ENCODE results near the gene CELF3. TPM values are rescaled to one million over a fixed set of nuclear protein-coding genes. Genes with fewer than 3 reads are reported as not detected.
"Not testable (repeated sequence)": the region's sequence is repeated elsewhere in the genome, so short reads cannot be mapped to it uniquely, and the experiment has no call there.

The CELF3 gene
- total RNA-seq (2014; rRNA removed; shearing (Covaris generic)) = not detected in 2 replicates

- peak; percentile 99 for DNase-seq (ENCODE audit: low spot score)
- in situ Hi-C loops (cut with HindIII; ENCODE audit: low sequenced_read_pairs) = no loop called here
Measured at GRCh38 chr1:151716771-151717631, at the start of gene CELF3. TSS of gene CELF3 (minus strand) at chr1:151716803. CDS start at chr1:151716020, 783 bp downstream.

GRCh38 chr1:151763990-151764389 is 47.4 kb upstream of the CELF3 start:
- peak; percentile 22 for DNase-seq (ENCODE audit: low spot score)
- in situ Hi-C loops (cut with HindIII; ENCODE audit: low sequenced_read_pairs) = no loop called here

DNA sequence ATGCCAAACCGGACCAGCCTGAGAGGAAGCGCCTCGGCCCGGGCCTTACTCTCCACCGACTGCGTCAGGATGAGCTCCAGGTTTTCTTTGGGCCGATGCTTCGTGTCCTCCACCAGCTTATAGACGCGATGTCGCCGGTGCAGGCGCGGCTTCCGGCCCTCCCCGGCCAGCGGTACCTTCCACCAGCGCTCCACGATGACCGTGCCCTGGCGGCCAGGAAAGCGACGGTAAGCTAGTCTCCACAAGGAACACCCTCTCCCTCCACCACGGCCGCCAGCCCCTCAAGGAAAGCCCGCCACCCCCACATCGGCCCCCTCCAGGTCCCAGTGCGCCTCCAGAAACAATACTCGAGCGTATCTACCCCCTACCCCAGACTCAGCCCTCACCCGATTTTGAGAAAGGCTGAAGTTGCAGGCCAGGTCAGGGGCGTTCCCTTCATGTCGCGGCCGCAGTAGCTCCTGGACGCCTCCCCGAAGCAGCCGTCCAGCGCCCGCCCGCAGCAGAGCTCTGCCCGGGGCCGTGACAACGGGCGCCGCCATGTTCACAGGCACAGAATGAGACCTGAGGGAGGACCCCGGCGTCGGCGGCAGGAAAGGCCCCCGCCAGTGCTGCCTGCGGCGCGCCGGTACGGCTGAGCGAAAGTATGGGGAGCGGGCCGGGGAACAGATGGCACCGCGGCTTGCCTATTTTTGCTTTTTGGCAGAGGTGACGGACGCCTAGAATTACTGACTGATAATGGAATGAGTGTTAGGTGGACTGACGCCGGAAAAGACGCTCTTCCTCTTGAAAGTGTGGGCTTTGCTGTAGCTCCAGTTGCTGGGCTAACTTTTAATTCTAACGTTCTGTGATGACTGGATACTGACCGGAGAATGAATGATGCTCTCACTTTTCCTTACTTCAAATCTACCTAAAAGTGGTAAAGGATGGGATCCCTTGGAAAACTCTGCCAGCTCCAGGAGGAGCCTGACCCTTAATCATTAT is 46.6 kb upstream of the CELF3 start, which contains the start of gene MRPL9:
Gene MRPL9 (minus strand): TSS at position 556 of the 981 bp plus-strand sequence. CDS start 17 bp downstream, at position 539.
- peak; percentile 89 for DNase-seq (ENCODE audit: low spot score)
- in situ Hi-C loops (cut with HindIII; ENCODE audit: low sequenced_read_pairs) = no loop called here

DNA sequence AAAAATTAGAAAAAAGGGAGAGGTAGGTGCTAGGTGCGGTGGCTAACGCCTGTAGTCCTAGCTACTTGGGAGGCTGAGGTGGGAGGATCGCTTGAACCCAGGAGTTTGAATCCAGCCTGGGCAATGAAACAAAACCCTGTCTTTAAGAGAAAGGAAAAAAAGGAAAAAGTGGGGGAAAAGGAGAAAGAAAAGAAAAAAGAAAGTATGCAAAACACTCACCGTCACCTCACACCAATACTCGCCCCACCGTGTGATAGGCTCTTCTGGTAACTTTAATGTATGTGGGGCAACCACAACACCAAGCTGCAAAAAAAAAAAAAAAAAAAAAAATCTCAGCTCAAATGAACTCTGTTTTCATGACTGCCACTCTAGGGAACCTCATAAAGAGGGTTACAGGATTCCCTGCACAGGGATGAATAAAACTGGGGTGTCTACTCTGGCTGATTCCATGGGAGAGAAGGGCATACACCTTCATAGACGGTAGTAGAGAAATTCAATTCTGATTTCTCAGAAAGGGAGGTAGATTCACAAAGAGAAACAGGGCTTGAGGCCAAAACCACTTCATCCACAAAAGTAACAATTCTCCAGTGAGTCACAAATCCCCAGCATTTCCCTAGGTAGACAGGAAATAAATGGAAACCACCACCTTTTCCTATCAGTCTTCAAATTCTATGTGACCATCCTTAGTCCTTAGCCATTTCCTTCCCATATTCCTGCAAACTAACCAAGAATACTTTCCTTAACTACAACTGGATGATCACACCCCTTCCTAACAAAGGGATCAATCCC is 44.2 kb upstream of the CELF3 start:
- in situ Hi-C loops (cut with HindIII; ENCODE audit: low sequenced_read_pairs) = no loop called here
- no peak for DNase-seq (ENCODE audit: low spot score)

GRCh38 chr1:151759241-151759640 is 42.6 kb upstream of the CELF3 start:
- no peak for DNase-seq (ENCODE audit: low spot score)
- in situ Hi-C loops (cut with HindIII; ENCODE audit: low sequenced_read_pairs) = no loop called here

- no peak for DNase-seq (ENCODE audit: low spot score)
- in situ Hi-C loops (cut with HindIII; ENCODE audit: low sequenced_read_pairs) = no loop called here
Measured at GRCh38 chr1:151756291-151756690, 39.7 kb upstream of the CELF3 start.

DNA sequence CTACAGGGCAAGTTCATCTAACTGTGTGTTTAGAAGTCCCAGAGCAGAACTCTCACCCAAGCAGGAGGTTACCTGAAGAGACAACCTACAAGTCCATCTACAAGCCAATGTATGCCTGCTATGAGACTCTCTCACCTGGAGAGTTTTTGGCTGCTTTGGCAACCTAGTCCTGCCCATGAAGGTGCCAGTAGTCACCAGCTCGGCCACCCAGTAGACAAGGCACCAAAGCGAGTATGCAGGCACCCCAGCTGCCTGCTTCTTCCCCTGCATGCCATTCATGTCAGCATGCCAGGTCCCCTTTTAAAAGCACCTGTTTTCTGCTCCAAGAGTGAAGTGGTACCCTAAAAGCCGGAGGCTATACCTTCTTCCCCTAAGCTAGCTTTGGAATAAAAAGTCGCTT is 24.9 kb upstream of the CELF3 start:
- DNase-seq (ENCODE audit: low spot score) = no peak
- in situ Hi-C loops (cut with HindIII; ENCODE audit: low sequenced_read_pairs) = no loop called here

GRCh38 chr1:151739590-151740355 is 23.2 kb upstream of the CELF3 start:
- DNase-seq (ENCODE audit: low spot score) = no peak
- in situ Hi-C loops (cut with HindIII; ENCODE audit: low sequenced_read_pairs) = no loop called here

DNA sequence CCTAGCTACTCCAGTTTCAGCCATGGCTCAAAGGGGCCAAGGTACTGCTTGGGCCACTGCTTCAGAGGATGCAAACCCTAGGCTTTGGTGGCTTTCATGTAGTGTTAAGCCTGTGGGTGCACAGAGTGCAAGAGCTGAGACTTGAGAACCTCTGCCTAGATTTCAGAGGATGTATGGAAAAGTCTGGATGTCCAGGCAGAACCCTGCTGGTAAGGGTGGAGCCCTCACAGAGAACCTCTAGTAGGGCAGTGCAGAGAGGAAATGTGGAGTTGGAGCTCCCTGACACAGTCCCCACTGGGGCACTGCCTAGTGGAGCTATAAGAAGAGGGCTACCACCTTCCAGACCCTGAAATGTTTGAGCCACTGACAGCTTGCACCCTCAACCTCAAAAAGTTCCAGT is 20.9 kb upstream of the CELF3 start:
- in situ Hi-C loops (cut with HindIII; ENCODE audit: low sequenced_read_pairs) = no loop called here
- DNase-seq (ENCODE audit: low spot score) = no peak

GRCh38 chr1:151737026-151737425 is 20.4 kb upstream of the CELF3 start:
- in situ Hi-C loops (cut with HindIII; ENCODE audit: low sequenced_read_pairs) = no loop called here
- no peak for DNase-seq (ENCODE audit: low spot score)

GRCh38 chr1:151733995-151734394 is 17.4 kb upstream of the CELF3 start:
- DNase-seq (ENCODE audit: low spot score); in situ Hi-C loops (cut with HindIII; ENCODE audit: low sequenced_read_pairs): not testable (repeated sequence)

DNA sequence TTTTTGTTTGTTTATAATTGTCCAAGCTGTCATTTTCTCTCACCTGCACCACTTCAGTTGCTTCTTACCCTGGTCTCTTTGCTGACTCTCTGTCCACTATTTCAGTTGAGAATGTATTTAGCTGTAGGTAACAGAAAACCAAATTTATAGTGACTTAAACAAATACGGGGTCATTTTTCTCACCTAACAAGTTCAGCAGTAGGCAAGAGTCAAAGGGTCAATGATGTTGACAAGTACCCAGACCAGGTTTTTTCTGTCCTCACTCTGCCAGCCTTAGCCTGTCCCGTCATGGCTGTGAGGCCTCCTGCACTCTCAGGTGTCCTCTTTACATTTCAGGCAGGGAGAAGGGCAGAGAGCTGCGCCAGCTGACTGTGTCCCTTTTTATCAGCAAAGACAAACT is 16.5 kb upstream of the CELF3 start:
- DNase-seq (ENCODE audit: low spot score) = no peak
- in situ Hi-C loops (cut with HindIII; ENCODE audit: low sequenced_read_pairs) = no loop called here

DNA sequence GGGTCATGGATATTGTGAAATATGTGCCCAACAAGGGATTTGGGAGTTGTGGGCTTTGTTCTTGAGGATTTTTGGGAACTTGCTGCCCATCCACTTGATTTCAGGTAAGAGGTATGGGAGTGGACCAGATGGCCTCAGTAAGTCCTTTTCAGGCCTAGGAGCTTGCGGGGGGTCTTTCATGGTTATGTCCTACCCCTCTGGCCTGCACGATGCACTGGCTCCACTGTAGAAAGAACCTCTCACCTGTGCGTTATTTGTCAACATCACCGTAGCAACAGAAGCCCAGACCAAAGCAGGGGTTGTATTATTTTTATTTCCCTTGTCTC is 13.3 kb upstream of the CELF3 start:
- in situ Hi-C loops (cut with HindIII; ENCODE audit: low sequenced_read_pairs) = no loop called here
- peak; percentile 8 for DNase-seq (ENCODE audit: low spot score)

DNA sequence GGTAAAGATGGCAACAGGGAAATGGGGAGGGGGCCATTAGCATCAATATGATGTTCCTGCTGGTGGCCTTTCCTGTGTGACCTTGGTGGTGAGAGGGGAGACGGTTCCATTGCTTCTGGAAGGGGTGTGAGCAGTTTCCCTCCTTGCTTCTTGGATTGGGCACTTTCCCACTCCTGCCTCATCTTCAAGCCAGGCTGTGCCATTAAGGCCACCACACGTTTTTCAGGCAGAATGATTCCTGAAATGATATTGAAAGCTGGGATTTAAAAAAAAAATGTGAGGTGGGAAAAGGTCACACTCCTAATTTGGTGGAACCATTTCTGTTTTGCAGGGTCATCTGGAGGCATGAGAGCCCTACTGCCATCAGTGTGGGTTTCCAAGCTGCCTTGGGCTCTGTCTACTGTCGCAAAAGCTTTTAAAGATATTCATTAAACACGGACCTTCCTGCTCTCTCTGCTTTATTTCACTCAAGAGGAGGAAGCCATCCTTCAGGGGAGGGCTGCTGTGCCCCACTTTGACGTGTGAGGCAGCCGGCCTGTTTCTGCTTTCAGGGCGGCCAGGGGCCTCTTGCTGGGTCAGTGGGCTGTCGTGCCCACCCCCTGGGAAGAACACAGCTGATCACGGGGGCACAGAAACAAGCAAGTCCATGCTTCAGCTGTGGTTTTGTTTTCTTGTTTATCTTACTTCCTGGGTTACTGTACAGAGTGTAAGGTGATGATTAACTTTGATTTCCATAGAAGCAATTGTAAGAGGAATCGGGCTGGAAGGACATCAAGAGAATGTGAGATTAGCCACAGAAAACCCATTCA is 12.8 kb upstream of the CELF3 start:
- in situ Hi-C loops (cut with HindIII; ENCODE audit: low sequenced_read_pairs) = no loop called here
- peak; percentile 10 for DNase-seq (ENCODE audit: low spot score)

GRCh38 chr1:151728151-151729054 is 11.8 kb upstream of the CELF3 start:
- DNase-seq (ENCODE audit: low spot score) = peak; percentile 90
- in situ Hi-C loops (cut with HindIII; ENCODE audit: low sequenced_read_pairs) = no loop called here

- in situ Hi-C loops (cut with HindIII; ENCODE audit: low sequenced_read_pairs) = no loop called here
Measured at GRCh38 chr1:151723726-151724370, 7.2 kb upstream of the CELF3 start.

More at GRCh38 chr1:151723726-151724370, 7.2 kb upstream of the CELF3 start:
- DNase-seq (ENCODE audit: low spot score) = no peak

Measured in G401 (cell line).